CD4-positive, alpha-beta T cell treated with Interleukin-15 for 1 hour (primary cell): ENCODE data around the gene HNRNPM.
A peak's percentile ranks its signal among the peaks of the same experiment; 100 is the strongest.
"Not testable (repeated sequence)": the region's sequence is repeated elsewhere in the genome, so short reads cannot be mapped to it uniquely, and the experiment has no call there.

Source experiments
- DNase-seq: peaks from one replicate; pipeline ENCODE4 v3.0.0-alpha.2; 2020

Gene HNRNPM

DNA sequence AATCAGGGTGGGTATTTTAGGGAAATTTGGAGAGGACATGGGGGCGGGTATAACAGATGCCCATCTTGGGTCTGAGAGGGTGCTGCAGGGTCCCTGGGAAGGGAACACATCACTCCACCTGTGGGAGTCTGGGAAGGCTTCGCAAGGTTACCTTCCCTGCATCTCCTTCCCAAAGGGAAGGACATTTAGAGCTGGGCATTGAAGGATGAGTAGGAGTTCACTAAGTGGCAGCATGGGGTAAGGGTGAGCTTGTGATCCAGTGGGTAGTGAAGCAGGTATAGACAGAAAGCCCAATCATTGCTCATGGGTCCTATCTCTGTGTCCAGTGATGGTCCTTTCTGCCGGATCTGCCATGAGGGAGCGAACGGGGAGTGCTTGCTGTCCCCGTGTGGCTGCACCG, 18.5 kb upstream of the HNRNPM start:
- DNase-seq = no peak

- no peak for DNase-seq
Observed at GRCh38 chr19:8429044-8429443, 15.7 kb upstream of the HNRNPM start.

DNA sequence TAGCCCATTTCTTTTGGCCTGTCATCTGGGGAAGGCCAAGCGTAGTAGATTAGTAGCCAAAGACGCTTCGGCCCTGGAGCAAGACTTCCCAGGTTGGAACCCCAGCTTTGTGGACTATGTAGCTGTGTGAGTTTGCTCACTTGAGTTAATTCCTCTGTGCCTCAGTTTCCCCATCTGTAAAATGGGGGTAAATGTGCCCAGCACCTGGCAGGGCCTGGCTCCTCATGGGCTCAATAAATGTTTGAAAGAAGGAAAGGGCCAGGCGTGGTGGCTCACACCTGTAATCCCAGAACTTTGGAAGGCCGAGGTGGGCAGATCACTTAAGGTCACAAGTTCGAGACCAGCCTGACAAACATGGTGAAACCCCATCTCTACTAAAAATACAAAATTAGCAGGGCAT, 14.9 kb upstream of the HNRNPM start:
- no peak for DNase-seq

DNA sequence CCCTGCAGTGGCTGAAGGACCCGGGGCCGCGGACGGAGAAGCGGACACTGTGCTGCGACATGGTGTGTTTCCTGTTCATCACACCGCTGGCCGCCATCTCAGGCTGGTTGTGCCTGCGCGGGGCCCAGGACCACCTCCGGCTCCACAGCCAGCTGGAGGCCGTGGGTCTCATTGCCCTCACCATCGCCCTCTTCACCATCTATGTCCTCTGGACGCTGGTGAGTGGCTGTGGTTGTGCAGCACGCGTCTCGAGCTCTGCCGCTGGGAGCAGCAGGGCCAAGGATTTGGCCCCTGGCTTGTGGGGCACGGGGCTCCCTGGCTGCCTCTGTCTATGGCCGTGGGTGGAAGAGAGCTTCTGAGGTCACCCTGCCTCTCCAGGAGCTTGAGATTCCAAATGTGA, 14.1 kb upstream of the HNRNPM start:
- DNase-seq = no peak

DNA sequence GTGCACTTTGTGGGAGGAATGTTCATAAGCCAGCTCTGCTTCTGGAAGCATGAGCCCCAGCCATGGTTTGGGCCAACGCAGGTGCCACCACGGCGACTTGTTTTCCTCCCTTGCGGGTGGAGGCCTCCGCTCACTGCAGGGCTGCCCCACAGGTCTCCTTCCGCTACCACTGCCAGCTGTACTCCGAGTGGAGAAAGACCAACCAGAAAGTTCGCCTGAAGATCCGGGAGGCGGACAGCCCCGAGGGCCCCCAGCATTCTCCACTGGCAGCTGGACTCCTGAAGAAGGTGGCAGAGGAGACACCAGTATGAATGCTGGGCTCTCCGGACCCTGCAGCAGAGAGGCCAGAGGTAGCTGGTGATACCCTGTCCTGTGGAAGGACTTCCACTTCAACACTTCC, 6.5 kb upstream of the HNRNPM start:
- no peak for DNase-seq

DNA sequence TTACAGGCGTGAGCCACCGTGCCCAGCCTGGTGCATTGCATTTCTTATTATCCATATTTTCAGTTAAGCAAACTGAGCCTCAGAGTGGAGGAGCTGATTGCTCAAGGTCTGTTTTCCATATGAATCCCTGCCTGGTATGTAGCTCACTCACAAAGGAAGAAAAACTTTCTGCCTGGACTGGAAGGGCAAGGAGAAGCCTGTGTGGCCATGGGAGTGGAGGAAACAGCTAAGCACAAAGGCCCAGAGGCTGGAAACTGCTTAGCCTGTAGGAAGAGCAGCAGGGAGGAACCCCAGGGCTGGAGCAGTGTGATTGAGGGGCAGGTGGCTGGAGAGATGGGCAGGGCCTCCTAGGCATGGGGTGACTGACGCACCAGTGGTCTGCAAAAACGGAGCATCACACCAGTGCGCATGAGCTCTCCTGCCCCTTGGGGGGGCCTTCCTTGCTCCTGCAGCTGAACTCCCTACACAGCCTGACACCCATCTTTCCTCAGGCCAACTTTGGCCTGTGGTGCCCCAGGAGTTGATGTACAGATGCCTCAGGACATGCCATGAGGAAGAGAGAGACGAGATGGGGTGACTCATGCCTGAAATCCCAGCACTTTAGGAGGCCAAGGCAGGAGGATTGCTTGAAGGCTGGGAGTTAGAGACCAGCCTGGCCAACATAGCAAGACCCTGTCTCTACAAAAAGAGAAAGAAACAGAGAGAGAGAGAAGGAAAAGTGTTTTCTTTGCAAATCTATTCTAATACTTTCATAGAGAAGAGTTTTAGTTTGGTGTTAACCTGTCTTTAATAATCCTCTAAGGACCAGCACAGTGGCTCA, 2.8 kb upstream of the HNRNPM start:
- DNase-seq = no peak

DNA sequence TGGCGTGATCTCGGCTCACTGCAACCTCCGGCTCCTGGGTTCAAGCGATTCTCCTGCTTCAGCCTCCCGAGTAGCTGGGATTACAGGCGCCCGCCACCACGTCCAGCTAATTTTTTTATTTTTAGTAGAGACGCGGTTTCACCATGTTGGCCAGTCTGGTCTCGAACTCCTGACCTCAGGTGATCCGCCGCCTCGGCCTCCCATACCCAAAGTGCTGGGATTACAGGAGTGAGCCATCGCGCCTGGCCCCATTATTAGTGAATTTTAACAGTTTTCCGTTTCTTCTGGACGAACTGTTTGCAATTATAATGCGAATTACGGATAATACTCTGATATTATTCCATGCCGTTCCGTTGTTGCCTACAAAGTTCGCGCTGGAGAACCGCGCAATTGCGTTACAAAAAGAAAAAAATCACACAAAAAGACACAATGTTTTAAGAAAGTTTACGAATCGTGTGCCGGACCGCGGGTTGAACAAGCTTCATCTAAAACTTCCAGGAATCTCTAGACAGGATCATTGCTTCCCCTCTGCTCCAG, 567 bp upstream of the HNRNPM start:
- DNase-seq = not testable (repeated sequence)

DNA sequence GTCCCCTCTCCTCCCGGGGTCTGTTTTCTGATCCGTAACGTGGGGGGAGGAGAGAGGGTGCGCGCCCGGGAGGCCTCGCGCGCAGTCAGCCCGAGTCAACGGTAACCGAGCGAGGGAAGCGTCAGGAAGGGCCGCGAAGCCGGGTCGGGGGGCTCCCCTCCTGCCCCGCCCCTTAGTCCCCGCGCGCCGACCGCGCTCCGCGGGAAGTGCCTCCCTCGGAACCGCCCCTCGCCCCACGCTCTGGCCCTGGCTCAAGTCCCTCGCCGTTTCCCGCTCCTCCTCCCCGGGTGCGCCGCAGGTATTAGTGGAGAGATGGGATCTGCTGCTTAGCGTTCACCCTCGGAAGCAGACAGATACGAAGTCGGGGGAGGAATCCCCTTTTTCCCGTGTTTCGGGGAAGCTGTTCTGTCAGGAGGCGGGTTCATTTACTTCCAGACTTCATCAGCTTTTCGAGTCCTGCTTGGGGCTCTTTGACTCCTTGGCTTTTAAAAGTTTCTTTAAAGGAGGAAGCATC, 770 bp downstream of the HNRNPM start:
- peak; percentile 37 for DNase-seq

GRCh38 chr19:8446061-8446709, 1.4 kb downstream of the HNRNPM start:
- no peak for DNase-seq

- no peak for DNase-seq
Observed at GRCh38 chr19:8449830-8450229, 5.1 kb downstream of the HNRNPM start.

- DNase-seq = no peak
Observed at GRCh38 chr19:8451377-8451776, 6.6 kb downstream of the HNRNPM start.

DNA sequence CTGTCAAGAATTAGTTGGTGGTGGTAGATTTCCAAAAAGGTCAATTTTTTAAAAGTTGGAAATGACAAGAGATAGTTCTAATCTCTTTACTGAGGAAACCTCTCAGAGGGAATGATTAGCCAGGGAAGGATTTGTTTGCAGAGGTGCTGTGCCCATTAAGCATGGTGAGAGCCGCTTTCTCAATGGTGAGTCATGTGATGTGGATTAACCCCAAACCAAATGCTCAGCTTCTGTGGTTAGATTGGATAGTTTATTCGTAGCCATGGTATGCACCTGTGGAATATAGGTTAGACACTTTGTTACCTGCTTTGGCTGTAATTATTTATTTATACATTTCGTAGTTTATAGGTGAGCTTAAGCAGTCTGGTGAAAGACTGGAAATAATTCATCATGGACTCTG, 7.1 kb downstream of the HNRNPM start:
- no peak for DNase-seq

GRCh38 chr19:8452446-8453123, 7.8 kb downstream of the HNRNPM start:
- no peak for DNase-seq

DNA sequence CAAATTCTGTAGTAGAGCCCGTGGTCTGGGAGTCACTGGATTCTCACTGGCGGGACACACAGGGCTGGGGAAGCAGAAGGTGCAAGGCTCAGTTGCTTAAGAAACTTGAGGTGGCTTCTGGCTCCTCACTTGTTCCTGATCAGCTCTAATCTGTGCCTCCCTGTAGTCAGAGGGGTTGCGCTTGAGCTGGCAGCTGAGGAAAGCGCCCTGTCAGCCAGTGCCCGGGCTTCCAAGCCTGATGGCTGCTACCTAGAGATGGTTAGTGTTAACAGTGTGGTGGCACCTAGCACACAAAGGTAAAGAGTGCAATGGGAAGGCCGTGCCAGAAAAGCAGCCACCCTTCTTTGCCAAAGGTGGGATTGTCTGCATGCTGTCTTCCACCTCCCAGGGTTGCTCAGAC, 8.8 kb downstream of the HNRNPM start:
- DNase-seq = no peak

DNA sequence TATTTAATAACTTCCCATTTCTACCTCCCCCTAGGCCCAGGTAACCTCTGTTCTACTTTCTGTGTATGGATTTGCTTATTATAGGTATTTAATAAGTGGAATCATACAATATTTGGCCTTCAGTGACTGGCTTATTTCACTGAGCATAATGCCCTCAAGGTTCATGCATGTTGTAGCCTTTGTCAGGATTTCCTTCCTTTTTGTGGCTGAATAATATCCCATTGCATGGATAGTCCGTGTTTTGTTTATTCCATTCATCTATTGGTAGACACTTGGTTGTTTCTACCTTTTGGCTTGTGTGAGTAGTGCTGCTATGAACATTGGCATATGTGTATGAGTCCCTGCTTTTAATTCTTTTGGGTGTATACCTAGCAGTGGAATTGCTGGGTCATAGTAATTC, 9.4 kb downstream of the HNRNPM start:
- no peak for DNase-seq

DNA sequence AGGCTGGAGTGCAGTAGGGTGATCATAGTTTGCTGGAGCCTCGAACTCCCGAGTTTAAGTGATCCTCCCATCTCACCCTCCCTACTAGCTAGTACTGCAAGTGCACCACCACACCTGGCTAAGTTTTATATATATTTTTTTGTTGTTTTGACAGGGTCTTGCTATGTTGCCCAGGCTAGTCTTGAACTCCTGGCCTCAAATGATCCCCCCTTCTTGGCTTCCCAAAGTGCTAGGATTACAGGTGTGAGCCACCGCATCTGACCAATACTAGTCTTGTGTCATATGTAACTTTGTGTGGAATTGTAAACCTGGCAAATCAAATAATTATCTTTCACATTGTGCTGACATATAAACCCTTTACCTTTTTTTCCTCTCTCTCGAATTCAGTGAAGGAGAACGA, 10.2 kb downstream of the HNRNPM start:
- DNase-seq = no peak

- DNase-seq = no peak
Observed at GRCh38 chr19:8456064-8456463, 11.3 kb downstream of the HNRNPM start.

DNA sequence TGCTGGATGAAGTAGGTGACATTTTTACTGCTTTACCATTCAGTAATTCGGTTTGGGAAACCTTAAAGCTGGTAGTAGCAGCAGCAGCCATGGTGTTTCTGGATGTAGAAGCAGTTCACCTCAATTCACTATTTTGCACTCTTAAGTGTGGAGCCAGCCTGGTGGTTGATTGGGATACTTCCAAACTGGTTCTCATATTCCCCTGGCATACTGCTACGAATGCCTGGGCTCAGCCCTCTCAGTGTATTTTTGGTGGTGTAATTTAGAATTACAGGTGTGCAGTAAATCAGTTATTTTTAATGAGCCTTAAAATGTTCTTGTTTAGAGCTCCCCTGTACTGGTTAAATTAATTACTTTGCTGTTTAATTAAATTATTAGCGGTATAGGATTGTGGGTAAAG, 12.4 kb downstream of the HNRNPM start:
- no peak for DNase-seq

- DNase-seq = no peak
Observed at GRCh38 chr19:8457827-8458226, 13.1 kb downstream of the HNRNPM start.

- no peak for DNase-seq
Observed at GRCh38 chr19:8458380-8458779, 13.6 kb downstream of the HNRNPM start.

- DNase-seq = no peak
Observed at GRCh38 chr19:8459095-8459494, 14.3 kb downstream of the HNRNPM start.

- no peak for DNase-seq
Observed at GRCh38 chr19:8459520-8460270, 14.9 kb downstream of the HNRNPM start.
